Measurements from ENCODE around the gene PBRM1. TPM values are rescaled to one million over a fixed set of nuclear protein-coding genes. Genes with fewer than 3 reads are reported as not detected.
"Not testable (repeated sequence)": the region's sequence is repeated elsewhere in the genome, so short reads cannot be mapped to it uniquely, and the experiment has no call there.

PBRM1 gene
- total and polyA plus RNA-seq, 2 donors = 25.1 to 125 TPM

DNA sequence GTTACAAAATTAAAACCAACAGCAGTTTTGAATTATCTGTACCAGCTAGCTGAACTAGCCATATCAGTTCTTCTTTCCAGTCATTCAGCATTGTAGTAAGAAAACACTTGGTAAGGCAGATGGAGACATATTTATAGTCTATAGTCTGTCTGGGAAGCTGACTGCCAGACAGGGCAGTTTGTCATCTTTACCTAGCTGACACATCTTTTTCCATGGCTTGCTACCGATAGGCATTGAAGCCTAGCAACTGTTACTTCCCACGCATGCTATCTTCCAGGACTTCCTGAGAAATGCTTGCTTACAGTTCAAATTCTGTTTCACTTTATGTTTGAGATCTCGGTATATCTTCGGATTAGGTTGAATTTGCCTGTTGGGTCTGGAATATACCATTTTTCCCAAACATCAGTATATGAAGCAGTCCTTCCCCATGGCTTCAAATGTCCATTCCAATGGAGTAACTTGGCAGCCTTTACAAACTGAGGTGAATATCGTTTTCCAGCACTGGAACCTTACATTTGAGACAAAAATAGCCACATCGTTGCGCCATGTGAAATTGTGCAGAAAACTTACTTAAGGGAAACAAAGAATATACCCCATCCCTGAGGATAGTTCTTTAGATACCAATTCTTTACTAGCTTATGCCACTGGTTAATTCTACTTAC lies 8.9 kb upstream of the PBRM1 start:
- WGBS = 83% methylated on average over 7 of the region's 7 CpGs

DNA sequence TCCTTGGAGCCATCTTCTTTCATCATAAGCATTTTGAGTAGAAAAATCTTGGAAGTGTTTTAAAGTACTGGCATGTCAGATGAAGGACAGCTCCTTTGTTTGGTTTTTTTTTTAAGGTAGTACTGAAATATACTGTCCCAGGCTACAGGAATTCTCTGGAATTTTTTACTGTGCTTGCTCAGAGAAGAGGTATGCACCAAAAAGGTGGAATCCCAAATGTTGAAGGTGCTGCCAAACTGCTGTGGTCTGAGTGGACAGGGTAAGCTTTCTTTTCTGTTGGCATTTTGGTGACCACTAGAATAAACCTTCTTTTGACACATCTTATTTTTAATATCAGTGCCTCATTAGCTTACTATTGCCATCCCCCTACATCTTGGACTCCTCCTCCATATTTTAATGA lies 7.4 kb upstream of the PBRM1 start:
- H3K36me3 ChIP-seq (ENCODE audit: insufficient read depth) = peaks cover 14% of the 10 kb centered on the region
- H3K27ac ChIP-seq (ENCODE audit: low read depth) = no peak overlapping the region
- DNase-seq (ENCODE audit: extremely low spot score) = no peak
- no peaks in the 10 kb centered on the region for H3K4me1 ChIP-seq (ENCODE audit: insufficient read depth)
- H3K4me3 ChIP-seq (ENCODE audit: low read depth, low read length) = no peak overlapping the region

More for the DNA sequence above, 8.9 kb upstream of the PBRM1 start:
- Histone ChIP-seq H3K4me1 (ENCODE audit: insufficient read depth) (no peaks in the 10 kb centered on the region), H3K27ac (ENCODE audit: low read depth) (no peak overlapping the region), H3K36me3 (ENCODE audit: insufficient read depth) (peaks cover 12% of the 10 kb centered on the region), H3K4me3 (ENCODE audit: low read depth, low read length) (no peak overlapping the region)
- no peak for DNase-seq (ENCODE audit: extremely low spot score)

DNA sequence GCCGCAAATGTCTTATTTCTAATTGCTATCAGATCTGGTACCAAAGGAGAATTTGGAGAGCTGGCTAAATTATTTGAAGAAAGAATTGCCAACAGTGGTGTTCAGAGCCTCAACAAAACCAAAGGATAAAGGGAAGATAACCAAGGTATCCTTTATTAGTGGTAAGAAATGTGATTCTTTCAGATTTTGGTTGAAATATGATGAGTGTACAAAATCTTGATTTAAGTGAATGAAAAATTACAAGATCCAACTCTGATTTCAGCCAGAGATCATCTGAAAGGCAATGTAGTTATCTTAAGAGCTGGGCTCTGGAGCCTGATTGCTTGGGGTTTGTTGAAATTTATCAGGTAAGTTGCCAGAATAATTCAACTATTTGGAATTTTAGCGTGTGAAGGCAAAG lies 4.8 kb upstream of the PBRM1 start:
- H3K4me3 ChIP-seq (ENCODE audit: low read depth, low read length) = no peak overlapping the region
- no peak overlapping the region for H3K27ac ChIP-seq (ENCODE audit: low read depth)
- H3K36me3 ChIP-seq (ENCODE audit: insufficient read depth) = peaks cover 13% of the 10 kb centered on the region
- WGBS = 91% methylated on average over 2 of the region's 2 CpGs
- no peak for DNase-seq (ENCODE audit: extremely low spot score)
- H3K4me1 ChIP-seq (ENCODE audit: insufficient read depth) = no peaks in the 10 kb centered on the region

DNA sequence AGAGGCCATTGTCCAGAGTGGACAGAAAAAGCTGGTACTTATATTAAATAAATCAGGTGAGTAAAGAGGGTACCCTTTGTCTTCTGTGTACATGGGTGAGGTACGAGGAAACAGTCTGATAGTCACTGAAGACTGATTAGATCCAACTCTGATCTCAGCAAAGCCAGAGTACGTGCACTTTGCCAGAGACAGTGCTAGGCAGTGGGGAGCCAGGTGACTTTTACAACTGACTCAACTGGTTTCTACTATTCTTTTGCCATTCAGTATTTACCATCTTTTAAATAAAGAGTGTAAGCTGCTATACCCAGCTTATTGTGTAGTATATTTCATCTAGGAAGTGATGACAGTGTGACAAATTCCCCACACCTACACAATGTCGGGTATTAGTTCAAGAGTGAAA lies 3.4 kb upstream of the PBRM1 start:
- peaks cover 13% of the 10 kb centered on the region for H3K36me3 ChIP-seq (ENCODE audit: insufficient read depth)
- no peaks in the 10 kb centered on the region for H3K4me1 ChIP-seq (ENCODE audit: insufficient read depth)
- 83% methylated on average over 3 of the region's 3 CpGs for WGBS
- peak overlapping the region; percentile 4 for H3K27ac ChIP-seq (ENCODE audit: low read depth)
- no peak overlapping the region for H3K4me3 ChIP-seq (ENCODE audit: low read depth, low read length)
- no peak for DNase-seq (ENCODE audit: extremely low spot score)

DNA sequence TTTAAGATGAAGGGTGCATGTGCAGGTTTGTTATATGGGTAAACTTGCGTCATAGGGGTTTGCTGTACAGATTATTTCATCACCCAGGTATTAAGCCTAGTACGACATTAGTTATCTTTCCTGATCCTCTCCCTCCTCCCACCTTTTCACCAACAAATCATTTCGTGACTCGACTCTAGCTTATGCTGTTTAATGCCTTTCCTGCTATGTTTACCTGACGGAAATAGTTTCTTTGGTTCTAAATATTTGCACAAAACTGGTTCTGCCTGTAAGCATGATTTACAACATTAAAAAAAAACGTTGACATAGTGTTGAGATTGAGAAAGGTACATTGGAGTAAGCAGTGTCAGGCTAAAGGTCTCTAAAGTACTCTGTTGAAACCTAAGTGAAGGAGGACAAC lies 2.6 kb upstream of the PBRM1 start:
- H3K36me3 ChIP-seq (ENCODE audit: insufficient read depth) = peaks cover 13% of the 10 kb centered on the region

DNA sequence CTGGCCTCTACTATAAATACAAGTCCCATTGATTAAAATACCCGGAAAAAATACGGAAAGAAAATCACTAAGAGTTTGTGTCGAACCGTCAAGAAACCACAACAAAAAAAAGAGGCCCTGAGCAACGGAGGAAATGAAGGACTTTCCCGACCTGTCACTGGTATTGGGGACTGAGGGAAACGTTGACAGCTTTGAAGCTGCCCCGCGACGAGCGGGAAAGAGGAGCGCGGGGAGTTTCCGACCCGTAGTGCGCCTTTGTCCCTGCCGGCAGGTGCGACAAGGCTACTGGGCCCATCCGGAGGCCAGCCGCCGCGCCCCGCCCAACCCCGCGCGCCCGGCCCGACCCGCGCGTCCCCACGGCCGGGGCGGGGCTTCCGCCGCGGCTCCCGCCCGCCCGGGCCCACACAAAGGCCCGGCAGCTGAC lies 416 bp downstream of the PBRM1 start:
- no peak for DNase-seq (ENCODE audit: extremely low spot score)
- peaks cover 4% of the 10 kb centered on the region for H3K36me3 ChIP-seq (ENCODE audit: insufficient read depth)
- H3K4me1 ChIP-seq (ENCODE audit: insufficient read depth) = no peaks in the 10 kb centered on the region
- H3K27ac ChIP-seq (ENCODE audit: low read depth) = peak overlapping the region; percentile 99
- H3K4me3 ChIP-seq (ENCODE audit: low read depth, low read length) = peak overlapping the region; percentile 62
- 0% methylated on average over 41 of the region's 41 CpGs for WGBS

More for the DNA sequence above, 2.6 kb upstream of the PBRM1 start:
- H3K4me1 ChIP-seq (ENCODE audit: insufficient read depth) = no peaks in the 10 kb centered on the region
- peak; percentile 67 for DNase-seq (ENCODE audit: extremely low spot score)
- 75% methylated on average over 6 of the region's 6 CpGs for WGBS
- no peak overlapping the region for H3K27ac ChIP-seq (ENCODE audit: low read depth)
- H3K4me3 ChIP-seq (ENCODE audit: low read depth, low read length) = no peak overlapping the region

DNA sequence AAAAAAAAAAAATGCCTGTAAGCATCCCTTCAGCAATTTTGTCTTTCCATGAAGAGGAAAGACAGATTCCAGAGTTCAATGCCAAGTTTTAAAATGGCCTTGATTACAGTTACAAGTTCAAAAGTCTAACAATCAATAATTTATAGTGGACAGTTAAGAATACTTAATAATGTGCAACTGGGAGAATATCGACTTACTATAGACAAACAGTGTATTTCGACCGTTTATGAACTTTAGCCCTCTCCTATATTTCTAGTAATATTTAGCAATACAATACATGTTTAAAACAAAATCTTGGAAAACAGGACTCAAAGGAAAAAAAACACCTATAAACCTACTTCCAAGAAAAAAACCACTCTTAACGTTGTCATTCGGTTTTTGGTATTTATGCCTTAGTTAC lies 1.5 kb downstream of the PBRM1 start:
- Histone ChIP-seq H3K27ac (ENCODE audit: low read depth) (no peak overlapping the region), H3K36me3 (ENCODE audit: insufficient read depth) (peaks cover 4% of the 10 kb centered on the region), H3K4me3 (ENCODE audit: low read depth, low read length) (no peak overlapping the region), H3K4me1 (ENCODE audit: insufficient read depth) (no peaks in the 10 kb centered on the region)
- DNase-seq (ENCODE audit: extremely low spot score) = no peak
- 53% methylated on average over 5 of the region's 5 CpGs for WGBS

DNA sequence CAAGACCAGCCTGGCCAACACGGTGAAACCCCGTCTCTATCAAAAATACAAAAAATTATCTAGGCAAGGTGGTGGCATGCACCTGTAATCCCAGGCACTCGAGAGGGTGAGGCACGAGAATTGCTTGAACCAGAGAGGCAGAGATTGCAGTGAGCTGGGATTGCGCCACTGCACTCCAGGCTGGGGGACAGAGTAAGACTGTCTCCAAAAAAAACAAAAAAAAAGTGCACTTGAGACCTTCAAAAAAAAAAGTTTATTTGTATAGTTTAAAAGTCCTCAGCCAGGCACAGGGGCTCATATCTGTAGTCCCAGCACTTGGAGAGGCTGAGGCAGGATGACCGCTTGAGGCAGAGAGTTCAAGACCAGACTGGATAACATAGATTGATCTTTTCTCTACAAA lies 2.1 kb downstream of the PBRM1 start:
- Histone ChIP-seq H3K36me3 (ENCODE audit: insufficient read depth) (peaks cover 2% of the 10 kb centered on the region), H3K27ac (ENCODE audit: low read depth) (no peak overlapping the region), H3K4me1 (ENCODE audit: insufficient read depth) (no peaks in the 10 kb centered on the region), H3K4me3 (ENCODE audit: low read depth, low read length) (no peak overlapping the region)
- DNase-seq (ENCODE audit: extremely low spot score) = no peak
- 85% methylated on average over 6 of the region's 6 CpGs for WGBS

DNA sequence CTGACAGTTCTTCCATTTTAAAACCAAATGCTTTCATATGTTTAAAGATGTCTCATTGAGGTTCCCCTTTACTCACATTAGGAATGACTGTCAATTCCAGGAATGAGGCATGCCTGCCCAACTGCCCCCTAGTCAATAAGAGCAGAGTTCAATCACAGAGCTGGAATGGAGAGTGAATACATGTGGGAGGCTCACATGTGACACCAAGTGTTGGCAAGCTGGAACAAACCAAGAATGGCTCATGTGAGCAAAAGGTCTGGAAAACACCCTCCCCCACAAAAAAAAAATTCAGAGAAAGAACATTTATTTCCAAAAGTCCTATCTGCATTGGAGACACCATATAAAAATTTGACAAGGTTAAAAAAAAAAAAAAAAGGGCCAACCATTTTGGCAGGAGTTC lies 3.7 kb downstream of the PBRM1 start:
- no peaks in the 10 kb centered on the region for H3K4me1 ChIP-seq (ENCODE audit: insufficient read depth)

DNA sequence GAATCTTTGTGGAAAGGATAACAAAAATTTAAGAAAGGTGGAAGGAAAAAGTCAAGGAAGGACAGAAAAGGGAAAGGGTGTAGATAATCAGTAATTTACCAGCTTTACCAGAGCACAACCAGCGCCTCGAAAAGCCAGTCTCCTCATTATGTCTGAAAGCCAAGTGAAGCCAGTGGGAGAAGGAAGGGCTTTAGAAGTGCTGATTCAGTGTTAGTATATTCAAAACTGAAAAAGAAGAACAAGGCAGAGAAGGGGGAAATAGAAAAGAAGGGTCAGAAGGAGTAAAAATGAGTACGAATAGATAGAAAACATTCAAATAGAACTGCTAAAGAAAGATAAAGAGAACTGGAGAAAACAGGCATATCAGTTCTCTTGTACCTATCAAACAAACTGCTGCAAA lies 4.1 kb downstream of the PBRM1 start:
- peak overlapping the region; percentile 32 for H3K27ac ChIP-seq (ENCODE audit: low read depth)
- WGBS = 80% methylated on average over 3 of the region's 3 CpGs
- no peaks in the 10 kb centered on the region for H3K36me3 ChIP-seq (ENCODE audit: insufficient read depth)
- no peaks in the 10 kb centered on the region for H3K4me1 ChIP-seq (ENCODE audit: insufficient read depth)
- no peak overlapping the region for H3K4me3 ChIP-seq (ENCODE audit: low read depth, low read length)
- no peak for DNase-seq (ENCODE audit: extremely low spot score)

More for the DNA sequence above, 3.7 kb downstream of the PBRM1 start:
- DNase-seq (ENCODE audit: extremely low spot score) = no peak
- peak overlapping the region; percentile 32 for H3K27ac ChIP-seq (ENCODE audit: low read depth)
- H3K4me3 ChIP-seq (ENCODE audit: low read depth, low read length) = no peak overlapping the region
- no peaks in the 10 kb centered on the region for H3K36me3 ChIP-seq (ENCODE audit: insufficient read depth)

DNA sequence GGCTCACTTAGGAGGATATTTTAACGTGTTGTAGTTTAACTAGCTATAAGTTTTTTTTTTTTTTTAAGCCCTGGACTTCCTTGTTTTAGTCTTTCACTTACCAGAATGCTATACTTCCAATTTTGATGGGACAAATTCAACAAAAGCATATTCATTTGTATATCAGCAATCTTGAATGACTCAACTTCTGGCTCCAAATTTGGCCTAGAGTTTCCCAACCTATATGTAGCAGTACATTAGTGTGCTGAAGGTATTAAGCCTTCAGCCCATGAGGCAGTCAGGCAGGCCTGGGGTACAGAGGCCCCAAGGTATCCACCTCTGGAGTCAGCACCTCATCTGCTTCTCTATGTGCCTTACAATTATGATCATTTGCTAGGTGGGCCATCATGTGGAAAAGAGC lies 5.9 kb downstream of the PBRM1 start:
- Histone ChIP-seq H3K27ac (ENCODE audit: low read depth) (no peak overlapping the region), H3K36me3 (ENCODE audit: insufficient read depth) (peaks cover 1% of the 10 kb centered on the region), H3K4me3 (ENCODE audit: low read depth, low read length) (no peak overlapping the region), H3K4me1 (ENCODE audit: insufficient read depth) (no peaks in the 10 kb centered on the region)
- DNase-seq (ENCODE audit: extremely low spot score) = no peak
- 65% methylated on average over 1 of the region's 1 CpG for WGBS

DNA sequence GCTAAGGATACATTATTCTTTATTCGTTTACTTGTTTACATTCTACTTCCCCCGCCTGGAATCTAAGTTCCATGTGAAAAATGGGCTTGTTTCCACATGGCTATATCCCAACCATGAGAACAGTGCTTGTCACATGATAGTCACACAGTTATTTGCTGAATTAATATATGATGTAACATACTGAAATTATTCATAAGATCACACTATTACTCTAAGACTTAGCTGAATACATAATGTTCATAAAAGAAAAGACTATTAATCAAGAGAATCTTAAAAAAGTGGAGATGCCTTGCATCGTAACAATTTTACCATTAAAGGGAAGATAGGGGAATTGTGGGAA lies 6.5 kb downstream of the PBRM1 start:
- H3K4me1 ChIP-seq (ENCODE audit: insufficient read depth) = no peaks in the 10 kb centered on the region
- WGBS = 65% methylated on average over 3 of the region's 3 CpGs
- peaks cover 3% of the 10 kb centered on the region for H3K36me3 ChIP-seq (ENCODE audit: insufficient read depth)
- no peak overlapping the region for H3K4me3 ChIP-seq (ENCODE audit: low read depth, low read length)
- no peak for DNase-seq (ENCODE audit: extremely low spot score)
- H3K27ac ChIP-seq (ENCODE audit: low read depth) = no peak overlapping the region

DNA sequence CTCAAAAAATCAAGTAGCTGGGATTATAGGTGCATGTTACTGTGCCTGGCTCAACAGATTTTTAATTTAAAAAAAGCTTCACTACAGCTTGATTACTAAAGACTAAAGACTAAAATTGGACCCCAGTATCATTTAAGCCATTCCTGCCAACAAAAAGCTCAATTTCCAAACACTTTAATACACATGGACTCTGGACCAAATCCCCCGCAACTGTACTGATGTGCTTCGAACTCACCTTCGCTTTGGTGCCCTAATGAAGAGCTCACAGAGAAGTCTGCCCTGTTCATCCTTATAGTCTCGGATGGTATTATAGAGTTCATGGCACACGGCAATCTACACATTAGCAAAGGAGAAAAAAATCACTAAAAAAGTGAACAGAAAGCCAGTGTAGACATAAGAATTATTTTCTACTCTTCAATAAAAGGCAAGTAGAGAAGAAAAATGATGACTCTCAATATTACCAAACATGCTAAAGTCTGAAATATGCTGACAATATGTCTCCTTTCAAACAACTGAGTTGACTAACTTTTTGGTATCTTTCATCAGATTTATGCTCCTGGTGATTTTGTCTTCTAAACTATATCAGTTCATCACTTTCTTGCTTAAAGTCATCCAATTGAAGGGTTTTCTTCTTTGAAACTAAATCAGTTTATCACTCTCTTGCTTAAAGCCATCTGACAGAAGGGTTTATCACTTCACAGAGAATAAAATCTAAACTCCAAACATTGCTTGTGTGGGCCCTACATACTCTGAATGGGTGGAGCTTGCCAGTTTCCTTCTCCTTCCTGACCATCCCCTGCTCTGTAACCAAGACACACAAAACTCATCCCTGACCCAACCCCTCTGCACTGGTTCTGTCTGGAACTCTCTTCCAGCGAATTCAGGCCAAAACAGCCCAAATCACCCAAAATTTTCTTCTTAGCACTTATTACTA lies 7.2 kb downstream of the PBRM1 start:
- Histone ChIP-seq H3K4me3 (ENCODE audit: low read depth, low read length) (no peak overlapping the region), H3K27ac (ENCODE audit: low read depth) (no peak overlapping the region), H3K36me3 (ENCODE audit: insufficient read depth) (peaks cover 3% of the 10 kb centered on the region), H3K4me1 (ENCODE audit: insufficient read depth) (no peaks in the 10 kb centered on the region)
- 95% methylated on average over 6 of the region's 6 CpGs for WGBS
- DNase-seq (ENCODE audit: extremely low spot score) = no peak

DNA sequence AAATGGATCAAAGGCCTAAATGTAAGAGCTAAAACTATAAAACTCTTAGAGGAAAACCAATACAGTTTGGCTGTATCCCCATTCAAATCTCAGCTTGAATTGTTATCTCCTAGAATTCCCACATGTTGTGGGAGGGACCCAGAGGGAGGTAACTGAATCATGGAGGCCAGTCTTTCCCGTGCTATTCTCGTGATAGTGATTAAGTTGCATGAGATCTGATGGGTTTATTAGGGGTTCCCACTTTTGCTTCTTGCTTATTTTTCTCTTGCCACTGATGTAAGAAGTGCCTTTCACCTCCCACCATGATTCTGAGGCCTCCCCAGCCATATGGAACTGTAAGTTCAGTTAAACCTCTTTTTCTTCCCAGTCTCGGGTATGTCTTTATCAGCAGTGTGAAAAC lies 9.5 kb downstream of the PBRM1 start:
- not testable (repeated sequence) for H3K4me1 ChIP-seq (ENCODE audit: insufficient read depth); H3K4me3 ChIP-seq (ENCODE audit: low read depth, low read length); H3K36me3 ChIP-seq (ENCODE audit: insufficient read depth); DNase-seq (ENCODE audit: extremely low spot score); H3K27ac ChIP-seq (ENCODE audit: low read depth)
- 85% methylated on average over 3 of the region's 3 CpGs for WGBS
